Lower lobe of right lung (tissue), 2 donors: ENCODE data around the gene TBC1D17. TPM values are rescaled to one million over a fixed set of nuclear protein-coding genes. Genes with fewer than 3 reads are reported as not detected.
A peak's percentile ranks its signal among the peaks of the same experiment; 100 is the strongest.

Source experiments
- ATAC-seq, 2 donors: fragments of 200-7000 bp; cut with Tn5 transposase; one replicate each; pipeline ENCODE4 v1.9.1; 2020 to 2022; ENCODE audit warnings: mild to moderate bottlenecking in 2 of 2, moderate library complexity in 2 of 2
- DNase-seq: peaks from one replicate; pipeline ENCODE4 v3.0.0-alpha.2; 2020
- H3K27ac ChIP-seq: fragments of 200-600 bp; one replicate; pipeline ENCODE4 v1.8.0; 2022
- H3K27me3 ChIP-seq: fragments of 200-600 bp; one replicate; pipeline ENCODE4 v1.8.0; 2022; ENCODE audit warnings: low read depth
- H3K36me3 ChIP-seq: fragments of 200-600 bp; one replicate; pipeline ENCODE4 v1.8.0; 2022; ENCODE audit warnings: mild to moderate bottlenecking
- H3K4me1 ChIP-seq: fragments of 200-600 bp; one replicate; pipeline ENCODE4 v1.8.0; 2022
- H3K4me3 ChIP-seq: fragments of 200-600 bp; one replicate; pipeline ENCODE4 v1.8.0; 2022; ENCODE audit warnings: mild to moderate bottlenecking
- H3K9me3 ChIP-seq: fragments of 200-600 bp; one replicate; pipeline ENCODE4 v1.8.0; 2022
- intact Hi-C: fragments of 100-400 bp; cut with DNase I; formaldehyde crosslinking; loops from one replicate; pipeline ENCODE4 v1.11.0; 2022
- total RNA-seq: library from RNA; stranded (reverse); fragmentation: NEBNext Ultra II Directional; extraction: Animal tissue kit (Norgen Biotek cat#: 25700); gene quantifications from one replicate; pipeline ENCODE4 v1.2.1, GENCODE V29; 2021
- TF ChIP-seq, protein P1 (sequence below): fragments of 200-600 bp; IDR thresholded peaks from one replicate; pipeline ENCODE4 v1.8.0; 2022; ENCODE audit warnings: antibody characterized with exemption, mild to moderate bottlenecking
- donor health status: DM: no; HTN: yes; CAD: no; lungs with severe emphysema.

The TBC1D17 gene
- total RNA-seq, 1 donor from 2014 or later: 53.1 TPM

DNA sequence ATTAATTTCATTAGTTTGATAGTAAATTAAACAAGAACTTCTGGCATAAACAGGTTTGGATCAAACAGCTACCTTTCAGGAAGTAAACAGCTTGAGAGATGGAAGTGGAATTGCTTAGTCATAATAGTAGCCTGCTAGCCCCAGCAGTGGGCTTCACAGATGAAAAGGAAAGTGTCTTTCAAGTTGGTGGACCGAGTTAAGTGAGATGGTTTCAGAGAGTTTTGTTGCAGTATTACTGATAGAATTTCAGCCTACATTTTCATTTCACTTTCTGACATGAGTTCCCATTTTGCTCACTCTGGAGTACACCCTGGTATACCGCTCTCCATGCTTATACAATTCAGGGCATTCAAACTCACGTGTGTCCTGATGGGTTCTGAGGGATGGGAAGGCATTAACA lies 28.6 kb upstream of the TBC1D17 start:
- intact Hi-C loops: no loop called here
- TF ChIP-seq, protein P1, sequence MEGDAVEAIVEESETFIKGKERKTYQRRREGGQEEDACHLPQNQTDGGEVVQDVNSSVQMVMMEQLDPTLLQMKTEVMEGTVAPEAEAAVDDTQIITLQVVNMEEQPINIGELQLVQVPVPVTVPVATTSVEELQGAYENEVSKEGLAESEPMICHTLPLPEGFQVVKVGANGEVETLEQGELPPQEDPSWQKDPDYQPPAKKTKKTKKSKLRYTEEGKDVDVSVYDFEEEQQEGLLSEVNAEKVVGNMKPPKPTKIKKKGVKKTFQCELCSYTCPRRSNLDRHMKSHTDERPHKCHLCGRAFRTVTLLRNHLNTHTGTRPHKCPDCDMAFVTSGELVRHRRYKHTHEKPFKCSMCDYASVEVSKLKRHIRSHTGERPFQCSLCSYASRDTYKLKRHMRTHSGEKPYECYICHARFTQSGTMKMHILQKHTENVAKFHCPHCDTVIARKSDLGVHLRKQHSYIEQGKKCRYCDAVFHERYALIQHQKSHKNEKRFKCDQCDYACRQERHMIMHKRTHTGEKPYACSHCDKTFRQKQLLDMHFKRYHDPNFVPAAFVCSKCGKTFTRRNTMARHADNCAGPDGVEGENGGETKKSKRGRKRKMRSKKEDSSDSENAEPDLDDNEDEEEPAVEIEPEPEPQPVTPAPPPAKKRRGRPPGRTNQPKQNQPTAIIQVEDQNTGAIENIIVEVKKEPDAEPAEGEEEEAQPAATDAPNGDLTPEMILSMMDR: no peak
- Histone ChIP-seq H3K4me1 (peaks cover 26% of the 10 kb centered on the region), H3K4me3 (no peak overlapping the region), H3K9me3 (no peaks in the 10 kb centered on the region), H3K36me3 (no peaks in the 10 kb centered on the region), H3K27ac (no peak overlapping the region), H3K27me3 (no peaks in the 10 kb centered on the region)
- DNase-seq: no peak
- ATAC-seq: no peak

DNA sequence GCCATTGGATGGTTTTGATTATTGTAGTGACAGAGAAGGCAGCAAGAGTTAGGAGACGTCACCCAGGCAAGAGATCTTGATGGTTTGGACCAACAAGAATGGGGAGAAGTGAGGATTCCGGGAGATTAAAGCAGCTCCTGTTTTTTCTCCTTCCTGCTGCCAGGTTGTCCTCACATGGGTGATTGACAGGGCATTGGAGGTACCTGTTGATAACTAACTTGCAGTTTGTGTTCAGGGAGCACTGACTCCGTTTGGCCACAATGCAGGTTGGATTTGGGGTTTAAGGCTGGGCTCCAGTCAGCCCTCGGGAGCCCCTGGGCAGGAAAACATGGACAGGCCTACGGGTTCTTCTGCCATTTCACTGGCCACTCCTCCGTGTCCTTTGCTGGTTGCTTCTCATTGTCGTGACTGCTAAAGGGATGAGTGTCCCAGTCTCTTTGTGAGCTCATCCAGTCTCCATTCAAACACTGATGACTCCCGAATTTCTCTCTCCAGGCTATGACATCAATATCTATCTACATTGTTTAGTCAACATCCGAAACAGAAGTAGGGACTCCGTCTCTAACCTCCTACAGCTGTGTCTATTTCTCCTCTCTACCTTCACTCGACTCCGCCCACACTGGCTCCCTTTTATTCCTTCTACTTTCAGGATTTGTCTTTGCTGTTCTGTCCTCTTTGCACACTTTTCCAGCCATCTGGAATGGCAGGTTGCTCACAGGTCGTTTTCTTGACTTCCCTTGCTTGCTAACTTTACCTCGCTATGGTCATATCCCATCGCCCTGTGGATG lies 27.9 kb upstream of the TBC1D17 start:
- Histone ChIP-seq H3K27ac (peak overlapping the region; percentile 99), H3K4me3 (peak overlapping the region; percentile 96), H3K27me3 (no peaks in the 10 kb centered on the region), H3K36me3 (peaks cover 5% of the 10 kb centered on the region), H3K4me1 (peaks cover 27% of the 10 kb centered on the region), H3K9me3 (no peaks in the 10 kb centered on the region)
- ATAC-seq (no peak), DNase-seq (no peak)
- intact Hi-C loops: no loop called here
- TF ChIP-seq, protein P1: no peak

DNA sequence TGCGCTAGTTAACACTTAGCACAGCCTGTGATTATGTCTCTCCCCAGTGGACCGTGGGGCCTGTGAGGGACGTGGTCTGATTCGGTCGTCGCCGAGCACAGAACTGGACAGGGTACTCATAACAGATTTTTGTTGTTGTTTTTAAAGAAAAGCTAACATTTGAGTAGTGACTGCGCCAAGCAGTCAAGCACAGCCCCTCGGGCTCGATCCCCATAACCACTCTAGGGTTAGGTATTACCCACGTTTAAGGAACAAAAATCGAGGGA lies 27.3 kb upstream of the TBC1D17 start:
- H3K4me1 ChIP-seq: peaks cover 27% of the 10 kb centered on the region
- peak overlapping the region; percentile 96 for H3K4me3 ChIP-seq
- no peaks in the 10 kb centered on the region for H3K27me3 ChIP-seq
- no peaks in the 10 kb centered on the region for H3K9me3 ChIP-seq
- TF ChIP-seq, protein P1: no peak
- peaks cover 10% of the 10 kb centered on the region for H3K36me3 ChIP-seq
- no peak for DNase-seq
- peak overlapping the region; percentile 99 for H3K27ac ChIP-seq
- no peak for ATAC-seq
- intact Hi-C loops: no loop called here

DNA sequence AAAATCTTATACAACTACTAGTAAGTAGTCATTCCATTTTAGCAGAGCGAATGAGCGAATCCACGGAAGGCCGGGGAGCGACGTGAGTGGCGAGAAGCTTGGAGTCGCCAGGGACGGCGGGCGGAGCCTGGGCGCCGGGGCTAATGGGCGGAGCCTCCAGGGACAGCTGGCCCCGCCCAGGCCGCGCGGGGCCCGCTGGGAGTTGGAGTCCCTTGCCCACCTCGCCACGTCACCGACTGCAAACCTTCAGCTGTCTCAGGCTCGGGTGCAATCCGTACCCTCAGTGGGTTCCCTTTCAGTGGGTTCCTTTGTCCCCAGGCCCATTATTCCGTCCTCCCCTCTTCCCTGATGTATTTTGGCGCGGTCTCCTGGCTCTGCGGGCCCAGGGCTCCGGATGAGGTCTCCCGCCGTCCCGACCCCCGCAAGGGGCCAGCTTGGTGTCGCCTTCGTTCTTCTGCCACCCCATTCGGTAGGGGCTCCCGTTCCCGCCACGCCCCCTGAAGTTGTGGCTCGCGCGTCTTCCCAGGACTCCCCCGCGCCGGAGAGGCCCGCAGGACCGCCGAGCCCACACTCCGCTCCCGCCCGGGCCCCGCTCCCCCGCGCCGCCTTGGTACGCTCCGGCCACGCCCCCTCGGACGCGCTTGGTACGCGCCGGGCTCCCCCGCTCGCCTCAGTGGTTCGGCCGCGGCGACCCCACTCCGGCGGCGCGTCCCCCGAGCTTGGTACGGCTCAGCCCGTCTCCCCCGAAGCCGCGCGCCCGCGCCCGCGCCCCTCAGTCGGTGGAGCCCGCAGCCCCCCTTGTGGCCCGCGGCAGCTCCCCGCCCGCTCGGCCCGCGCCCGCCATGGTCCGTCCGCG lies 26.8 kb upstream of the TBC1D17 start, which contains the start of gene PTOV1:
Gene PTOV1, plus strand, starts transcription at position 673 of the 856 bp plus-strand sequence.
- peak; percentile 96 to 97 for ATAC-seq

More for the DNA sequence above, 26.8 kb upstream of the TBC1D17 start, which contains the start of gene PTOV1:
- peak within 1 kb of the TSS; percentile 99 for H3K27ac ChIP-seq
- H3K4me1 ChIP-seq: peaks cover 27% of the 10 kb centered on the region
- H3K9me3 ChIP-seq: no peaks in the 10 kb centered on the region
- H3K27me3 ChIP-seq: no peaks in the 10 kb centered on the region
- TF ChIP-seq, protein P1: no peak
- intact Hi-C loops: no loop called here
- peak; percentile 94 for DNase-seq
- H3K36me3 ChIP-seq: peaks cover 15% of the 10 kb centered on the region
- peak within 1 kb of the TSS; percentile 96 for H3K4me3 ChIP-seq
